Renal cortical epithelial cell (primary cell): ENCODE data around the gene C1orf226. TPM values are rescaled to one million over a fixed set of nuclear protein-coding genes. Genes with fewer than 3 reads are reported as not detected.
"Not testable (repeated sequence)": the region's sequence is repeated elsewhere in the genome, so short reads cannot be mapped to it uniquely, and the experiment has no call there.

Experiments
- DNase-seq: peaks from one replicate; pipeline ENCODE4 v3.0.0-alpha.2; 2011; ENCODE audit warnings: low read depth
- total RNA-seq: library from RNA; depleted of rRNA; stranded (reverse); fragments of >200 nt; gene quantifications from 2 replicates; pipeline ENCODE4 v1.2.3, GENCODE V29; 2014

C1orf226 gene
- total RNA-seq: 0.17 and 2.6 TPM in 2 replicates

- peak; percentile 92 for DNase-seq
These were observed at the start of gene C1orf226 for GRCh38 chr1:162381383-162381782. Gene C1orf226 (plus strand): TSS chr1:162381728. CDS start chr1:162381902, 174 bp downstream.

- no peak for DNase-seq
These were observed 47.5 kb upstream of the C1orf226 start for GRCh38 chr1:162333991-162334390.

GRCh38 chr1:162335126-162335525 lies 46.4 kb upstream of the C1orf226 start:
- DNase-seq: no peak

DNA sequence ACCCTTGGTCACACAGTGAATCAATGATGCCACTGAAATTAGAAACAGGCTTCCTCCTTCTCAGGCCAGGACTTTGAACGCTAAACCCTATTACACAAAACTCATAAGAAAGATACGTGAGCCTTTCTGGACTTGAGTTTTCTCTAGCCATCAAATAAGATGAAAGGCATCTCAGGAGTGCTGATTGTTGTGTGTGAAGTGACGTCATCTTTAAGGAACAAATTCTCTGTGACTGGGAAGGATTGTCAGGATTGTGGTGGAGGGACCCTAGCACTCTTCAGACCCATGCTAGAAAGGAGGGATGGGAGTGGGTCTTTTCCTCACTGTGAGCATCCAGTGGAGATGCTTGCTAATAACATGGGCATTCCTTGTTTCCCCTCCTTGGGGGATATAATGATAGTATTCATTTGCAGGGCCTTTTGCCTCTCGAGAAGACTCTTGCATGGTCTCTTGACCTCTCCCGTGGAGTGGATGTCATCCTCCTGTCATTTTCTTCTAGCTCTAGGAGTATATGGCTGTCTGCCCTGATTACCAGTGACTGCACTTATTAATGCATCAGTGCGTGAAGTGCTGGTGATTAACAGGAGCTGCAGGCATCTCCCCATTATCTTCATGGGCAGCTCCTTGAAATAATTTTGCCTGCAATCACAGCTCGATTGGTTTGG lies 44.8 kb upstream of the C1orf226 start:
- DNase-seq: no peak

GRCh38 chr1:162342452-162342983 lies 39.0 kb upstream of the C1orf226 start:
- DNase-seq: no peak

DNA sequence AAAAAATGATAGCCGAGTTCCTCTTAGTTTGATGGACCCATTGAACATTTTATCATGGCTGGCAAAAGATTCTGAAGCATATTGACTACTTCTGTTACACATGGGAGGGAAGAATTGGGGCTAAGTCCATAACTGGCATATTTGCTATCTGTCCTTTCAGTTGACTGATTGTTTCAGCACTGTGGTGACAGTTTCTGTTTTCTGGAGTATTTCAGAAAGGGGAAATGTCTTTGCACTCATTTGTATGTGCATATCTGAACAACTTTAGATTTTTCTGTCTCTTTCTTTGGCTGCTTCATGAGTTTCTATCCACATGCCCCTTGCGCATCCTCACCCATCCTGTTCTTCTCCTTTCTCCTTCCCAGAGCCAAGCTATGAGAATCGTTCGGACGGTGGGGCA lies 38.1 kb upstream of the C1orf226 start:
- DNase-seq: no peak

- DNase-seq: no peak
These were observed 34.2 kb upstream of the C1orf226 start for GRCh38 chr1:162347281-162347680.

DNA sequence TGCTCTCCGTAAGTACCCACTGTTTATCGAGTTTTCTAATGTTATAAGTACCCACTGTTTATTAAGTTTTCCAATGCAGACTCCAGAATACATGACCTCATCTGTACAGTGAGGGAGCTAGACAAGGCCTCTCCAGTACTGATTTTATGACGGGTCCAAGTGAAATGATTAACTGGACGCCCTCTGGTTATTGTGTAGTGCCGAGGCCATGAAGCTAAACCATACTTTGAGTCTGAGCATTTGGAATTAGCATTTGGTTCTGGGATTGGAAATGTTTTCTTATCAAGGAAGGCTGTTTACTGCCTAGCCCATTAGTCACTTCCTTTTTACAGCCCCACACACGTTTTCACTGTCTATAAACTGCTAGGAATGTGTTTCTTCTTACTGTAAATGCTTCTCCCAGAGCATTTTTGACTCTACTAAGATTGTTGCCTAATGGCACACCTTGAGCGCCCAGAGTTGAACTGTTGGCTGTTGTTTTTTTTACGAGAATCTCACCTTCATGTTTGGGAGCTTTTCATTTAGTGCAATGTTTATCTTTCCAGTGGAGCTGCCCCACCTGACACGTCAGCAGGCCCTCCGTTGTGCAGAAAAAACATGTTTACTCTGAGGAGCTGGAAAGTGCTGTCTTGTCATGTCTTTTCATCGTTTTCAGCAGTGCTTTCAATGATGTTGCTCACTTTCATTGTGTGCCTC lies 31.7 kb upstream of the C1orf226 start:
- DNase-seq: peak; percentile 99

- DNase-seq: no peak
These were observed 30.2 kb upstream of the C1orf226 start for GRCh38 chr1:162351246-162351842.

GRCh38 chr1:162351874-162352273 lies 29.7 kb upstream of the C1orf226 start:
- DNase-seq: not testable (repeated sequence)

GRCh38 chr1:162353078-162353477 lies 28.4 kb upstream of the C1orf226 start:
- no peak for DNase-seq

GRCh38 chr1:162353702-162354101 lies 27.8 kb upstream of the C1orf226 start:
- no peak for DNase-seq

DNA sequence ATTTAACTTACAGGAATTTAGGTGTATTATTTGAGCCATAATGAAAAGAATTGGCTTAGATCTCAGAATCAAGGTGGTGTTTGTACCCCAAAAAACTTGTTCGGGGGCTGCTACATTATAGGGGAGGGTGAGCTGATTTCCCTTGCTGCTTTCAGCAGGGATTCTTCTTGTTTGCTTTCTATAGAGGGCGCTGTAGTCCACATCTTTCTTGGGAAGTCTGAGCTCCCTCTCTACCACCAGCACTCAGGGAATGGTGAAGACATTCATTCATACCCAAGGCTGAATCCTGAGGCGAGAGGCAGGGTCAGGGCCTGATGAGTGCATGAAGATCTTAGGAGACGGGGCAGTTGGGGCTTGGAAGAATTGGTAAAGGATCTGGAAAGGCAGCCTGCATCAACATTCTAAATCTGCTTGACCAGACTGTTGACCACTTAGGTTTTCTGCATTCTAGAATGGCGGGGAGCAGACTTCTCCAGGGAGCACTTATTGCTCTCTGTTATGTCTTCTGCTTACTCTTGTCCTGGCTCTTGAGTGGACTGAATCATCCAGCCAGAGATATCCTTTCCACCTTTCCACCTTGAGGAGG lies 23.8 kb upstream of the C1orf226 start:
- peak; percentile 43 for DNase-seq

- DNase-seq: no peak
These were observed 22.6 kb upstream of the C1orf226 start for GRCh38 chr1:162358928-162359327.

DNA sequence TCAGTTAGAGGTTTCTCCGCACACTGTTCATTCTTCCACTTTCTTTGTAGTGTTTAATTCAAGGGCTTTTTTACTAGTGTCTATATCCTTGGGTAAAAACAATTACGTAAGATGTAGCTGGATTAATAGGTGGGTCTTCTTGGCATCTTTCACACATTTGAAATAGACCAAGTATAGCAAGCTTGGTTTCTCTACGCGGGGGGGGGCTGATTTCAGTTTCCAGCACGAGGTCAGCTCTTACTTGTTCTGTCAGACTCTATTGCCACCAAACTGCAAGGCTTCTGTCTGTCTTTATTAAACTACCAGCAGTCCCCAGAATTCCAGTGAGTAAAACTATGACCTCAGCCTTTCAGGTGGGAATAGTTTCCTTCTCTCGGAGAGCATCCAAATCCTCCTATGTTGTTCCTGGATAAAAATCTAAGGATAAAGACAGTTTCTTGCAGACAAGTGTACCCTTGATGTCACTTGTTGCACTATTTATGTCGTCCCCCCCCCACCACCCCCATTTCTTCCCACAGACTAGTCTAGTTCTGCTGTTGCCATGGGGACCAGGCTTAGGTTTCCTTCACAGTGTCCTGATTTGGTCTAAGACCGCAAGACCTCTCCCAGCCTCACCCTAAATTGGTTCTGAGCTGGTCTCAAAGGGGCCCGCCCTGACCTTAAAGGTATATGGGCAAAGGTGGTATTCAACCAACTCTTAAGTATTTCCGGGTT lies 21.8 kb upstream of the C1orf226 start:
- DNase-seq: no peak

DNA sequence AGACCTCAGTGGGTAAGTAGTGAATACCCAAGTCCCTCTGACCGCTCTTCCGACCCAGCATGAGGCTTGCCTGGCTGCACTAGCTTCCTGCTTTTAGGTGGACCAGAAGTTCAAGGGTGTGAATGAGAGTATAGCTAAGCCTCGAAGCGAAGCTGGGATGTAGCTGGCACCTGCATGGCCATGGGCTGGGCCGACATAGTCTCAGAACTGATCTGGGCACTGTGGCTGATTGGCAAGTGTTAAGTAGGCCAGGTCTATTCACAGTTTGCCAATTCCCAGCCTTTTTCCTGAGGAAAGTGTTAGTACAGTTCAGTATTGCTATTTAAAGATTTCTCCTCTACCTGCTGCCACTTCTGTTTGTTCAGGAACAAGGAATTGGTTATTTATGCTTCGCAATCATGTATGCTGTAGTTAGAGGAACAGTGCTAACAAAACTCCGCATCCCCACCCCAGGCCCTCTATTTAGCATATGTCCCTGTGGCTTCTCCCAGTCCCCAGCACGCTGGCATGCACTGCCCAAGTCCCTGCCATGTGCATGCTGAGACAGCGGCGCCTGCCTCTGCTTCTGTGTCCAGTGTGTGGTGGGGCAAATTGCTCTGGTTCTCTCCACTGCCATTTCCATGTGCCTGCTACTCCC lies 21.2 kb upstream of the C1orf226 start:
- DNase-seq: no peak

GRCh38 chr1:162360874-162361260 lies 20.7 kb upstream of the C1orf226 start:
- no peak for DNase-seq

- DNase-seq: no peak
These were observed 20.2 kb upstream of the C1orf226 start for GRCh38 chr1:162361349-162361748.

GRCh38 chr1:162363823-162364222 lies 17.7 kb upstream of the C1orf226 start:
- no peak for DNase-seq

DNA sequence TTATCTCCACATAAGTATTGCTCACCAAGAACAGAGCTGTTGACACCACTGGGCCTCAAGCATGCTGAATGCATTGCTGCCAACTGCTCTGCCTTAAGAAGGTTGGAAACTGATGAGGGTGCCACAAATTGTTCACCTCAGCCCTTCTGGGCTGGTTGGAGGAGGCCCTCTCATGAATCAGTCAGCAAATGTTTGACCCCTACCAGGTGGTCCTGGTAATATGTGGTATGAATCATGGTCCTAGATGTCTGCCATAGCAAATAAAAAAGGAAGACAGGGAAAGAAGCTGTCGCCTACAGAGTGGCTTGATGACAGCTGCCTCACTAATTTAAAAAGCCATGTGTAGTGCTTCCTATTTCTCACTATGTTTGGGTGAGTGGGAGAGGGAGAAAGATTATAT lies 17.0 kb upstream of the C1orf226 start:
- no peak for DNase-seq

DNA sequence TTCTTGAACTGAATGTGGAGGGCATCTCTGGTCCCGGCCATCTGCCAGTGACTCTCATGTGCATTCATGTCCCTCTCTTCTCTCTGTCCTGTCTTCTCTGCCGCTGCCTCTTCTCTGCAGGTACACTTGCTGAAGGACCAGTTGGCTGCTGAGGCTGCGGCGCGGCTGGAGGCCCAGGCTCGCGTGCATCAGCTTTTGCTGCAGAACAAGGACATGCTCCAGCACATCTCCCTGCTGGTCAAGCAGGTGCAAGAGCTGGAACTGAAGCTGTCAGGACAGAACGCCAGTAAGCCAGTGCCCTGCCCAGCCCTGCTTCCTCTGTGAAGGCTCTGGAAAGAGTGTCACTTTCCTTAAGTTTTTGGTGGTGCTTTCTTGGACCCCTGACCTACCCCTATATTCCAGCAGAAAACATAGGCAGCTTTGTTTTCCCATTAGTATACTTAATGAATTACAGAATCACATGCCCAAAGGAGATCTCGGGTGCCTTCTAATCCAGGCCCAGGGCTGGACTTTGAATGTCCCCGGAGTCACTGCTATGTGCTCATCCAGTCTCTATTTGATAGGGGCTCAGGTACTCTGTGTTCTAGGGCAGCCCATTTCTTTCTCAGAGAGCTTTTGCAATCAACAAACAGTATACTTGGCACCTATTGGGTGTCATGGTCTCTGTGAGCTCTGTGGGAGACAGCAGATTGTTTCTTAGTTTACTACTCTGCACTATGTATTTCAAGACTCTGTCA lies 16.1 kb upstream of the C1orf226 start:
- DNase-seq: no peak
